UCSD-AML1 (cell line): Measurements from ENCODE around the gene FSD2.
"Not testable (repeated sequence)": the region's sequence is repeated elsewhere in the genome, so short reads cannot be mapped to it uniquely, and the experiment has no call there.

Source experiments
- DNase-seq: peaks from one replicate; lab custom pipeline; 2025; ENCODE audit not compliant: unreplicated experiment; lab: John Stamatoyannopoulos, UW

Gene FSD2

GRCh38 chr15:82830427-82831173 is 24.7 kb upstream of the FSD2 start:
- DNase-seq, result no peak

GRCh38 chr15:82829234-82829633 is 23.4 kb upstream of the FSD2 start:
- DNase-seq, result no peak

DNA sequence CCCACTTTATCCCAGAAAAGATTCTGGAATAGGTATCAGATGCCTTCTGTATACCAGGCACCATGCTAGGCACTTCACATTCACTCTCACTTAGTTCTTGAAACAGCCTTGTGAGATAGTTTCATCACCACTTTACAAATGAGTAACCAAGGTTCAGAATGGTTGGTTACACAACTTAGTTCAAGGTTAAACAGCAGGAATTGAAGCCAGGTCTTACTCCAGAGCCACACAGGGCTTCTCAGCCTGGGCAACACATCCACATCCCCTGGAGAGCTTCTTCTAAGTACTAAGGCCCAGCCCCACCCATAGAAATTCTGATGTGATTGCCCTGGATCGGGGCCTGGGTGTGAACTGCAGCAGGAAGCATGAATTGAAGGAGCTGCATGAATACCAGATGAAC is 22.2 kb upstream of the FSD2 start:
- no peak for DNase-seq

GRCh38 chr15:82823049-82823448 is 17.2 kb upstream of the FSD2 start:
- no peak for DNase-seq

DNA sequence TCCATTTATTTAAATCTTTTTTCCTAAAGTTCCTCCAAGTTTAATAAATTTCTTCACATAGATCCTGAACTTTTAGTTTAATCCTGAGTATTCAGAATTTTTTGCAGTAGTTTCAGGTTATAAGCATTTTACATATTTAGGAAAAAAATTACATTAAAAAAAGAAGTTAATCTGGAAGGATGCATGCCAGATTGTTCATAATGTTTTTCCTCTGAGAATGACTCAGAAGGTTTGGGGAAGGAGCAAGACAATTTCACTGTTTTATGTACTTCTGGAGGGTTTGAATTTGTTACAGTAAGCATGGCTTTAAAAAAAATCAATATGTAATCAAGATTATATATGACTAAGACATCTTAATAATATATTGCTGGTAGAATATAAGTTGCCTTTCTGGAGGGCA is 16.0 kb upstream of the FSD2 start:
- DNase-seq, result not testable (repeated sequence)

GRCh38 chr15:82821396-82821795 is 15.5 kb upstream of the FSD2 start:
- not testable (repeated sequence) for DNase-seq

DNA sequence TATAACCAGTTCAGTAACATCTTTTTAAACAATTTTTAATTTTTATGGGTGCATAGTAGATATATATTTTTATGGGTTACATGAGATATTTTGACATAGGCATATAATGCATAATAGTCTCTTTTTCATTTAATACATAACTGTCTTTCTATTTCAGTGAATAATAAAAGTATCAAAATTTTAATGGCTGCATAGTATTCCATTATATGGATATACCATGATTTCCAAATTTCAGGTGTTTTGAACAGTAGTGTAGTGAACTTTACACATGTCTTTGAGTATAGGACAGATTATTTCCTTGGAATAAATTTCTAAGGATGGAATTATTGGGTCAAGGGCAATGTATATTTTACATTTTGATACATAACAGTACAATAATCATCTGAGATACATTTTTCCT is 14.3 kb upstream of the FSD2 start:
- no peak for DNase-seq

GRCh38 chr15:82812994-82813393 is 7.1 kb upstream of the FSD2 start:
- no peak for DNase-seq

GRCh38 chr15:82810890-82811426 is 5.1 kb upstream of the FSD2 start:
- no peak for DNase-seq

- peak; percentile 69 for DNase-seq
Measured at GRCh38 chr15:82810061-82810889, 4.4 kb upstream of the FSD2 start.

DNA sequence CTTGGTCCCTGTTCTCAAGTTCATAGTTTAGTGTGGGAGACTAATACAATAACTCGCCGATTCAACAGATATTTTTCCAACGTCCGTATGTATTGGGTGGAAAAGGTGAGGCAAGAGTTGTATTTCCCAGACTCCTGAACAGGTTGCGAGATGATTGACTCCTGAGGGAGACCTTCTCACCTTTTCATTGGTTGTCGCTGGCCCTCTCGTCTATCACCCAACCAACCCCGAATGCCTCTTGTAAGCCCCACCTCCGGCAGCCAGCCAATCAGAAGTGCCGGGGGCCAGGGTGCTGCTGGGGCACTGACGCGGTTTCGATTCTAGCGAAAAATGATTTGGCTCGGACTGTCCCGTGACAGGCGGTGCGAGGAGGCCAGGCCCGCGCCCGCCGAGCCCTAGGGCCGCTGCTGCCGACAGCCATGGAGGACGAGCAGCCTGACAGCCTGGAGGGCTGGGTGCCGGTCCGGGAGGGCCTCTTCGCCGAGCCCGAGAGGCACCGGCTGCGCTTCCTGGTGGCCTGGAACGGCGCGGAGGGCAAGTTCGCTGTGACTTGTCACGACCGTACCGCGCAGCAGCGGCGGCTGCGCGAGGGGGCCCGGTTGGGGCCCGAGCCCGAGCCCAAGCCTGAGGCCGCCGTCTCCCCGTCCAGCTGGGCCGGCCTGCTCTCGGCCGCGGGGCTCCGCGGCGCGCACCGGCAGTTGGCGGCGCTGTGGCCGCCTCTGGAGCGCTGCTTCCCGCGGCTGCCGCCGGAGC is 3.6 kb upstream of the FSD2 start, which contains the start of gene WHAMM:
TSS of gene WHAMM (plus strand) at position 321 of the 753 bp plus-strand sequence. CDS start at position 420, 99 bp downstream.
- DNase-seq, result peak; percentile 92

DNA sequence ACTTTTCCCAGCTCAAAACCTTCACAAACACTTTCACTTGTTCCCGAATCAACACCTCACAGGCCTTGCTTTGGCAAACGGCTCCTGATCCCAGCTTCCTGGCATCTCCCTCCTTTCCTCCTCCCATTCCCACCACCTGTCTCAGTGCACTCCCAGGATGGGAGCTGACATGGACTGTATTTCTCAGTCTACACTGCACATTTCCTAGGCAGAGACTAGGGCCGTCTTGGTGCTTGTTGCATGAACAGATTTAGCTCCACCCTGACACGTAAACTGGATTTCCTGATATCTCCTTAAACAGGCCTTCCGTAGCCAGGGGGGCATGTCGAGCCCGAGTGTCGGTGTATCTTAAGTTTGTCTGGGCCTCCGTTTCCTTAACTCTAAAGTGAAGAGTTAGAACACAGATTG is 2.8 kb upstream of the FSD2 start:
- no peak for DNase-seq

DNA sequence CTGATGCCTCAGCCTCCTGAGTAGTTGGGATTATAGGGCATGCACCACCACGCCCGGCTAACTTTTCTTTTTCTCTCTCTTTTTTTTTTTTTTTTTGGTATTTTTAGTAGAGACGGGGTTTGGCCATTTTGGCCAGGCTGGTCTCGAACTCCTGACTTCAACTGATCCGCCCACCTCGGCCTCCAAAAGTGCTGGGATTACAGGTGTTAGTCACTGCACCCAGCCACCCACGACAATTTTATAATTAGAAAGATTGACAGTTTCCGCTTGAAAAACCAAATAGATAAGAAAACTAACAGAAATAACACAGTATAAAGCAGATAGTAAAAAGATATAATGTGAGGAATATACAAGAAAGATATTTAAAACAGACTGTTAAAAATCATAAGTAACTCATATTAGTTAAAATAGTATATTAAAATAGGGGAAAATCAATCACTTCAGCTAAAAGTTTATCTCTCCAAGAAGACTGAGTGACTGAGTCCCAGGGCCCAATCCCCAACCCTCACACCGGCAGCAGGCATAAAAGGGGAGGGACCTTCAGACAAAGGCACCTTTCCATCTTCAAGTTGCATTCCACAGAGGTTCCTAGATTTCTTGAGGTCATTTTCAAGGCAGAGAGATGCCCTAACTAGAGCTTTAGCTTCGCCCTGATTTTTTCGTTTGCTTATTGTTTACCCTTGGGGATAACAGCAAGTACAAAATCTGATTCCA is 2.2 kb upstream of the FSD2 start:
- no peak for DNase-seq

GRCh38 chr15:82804575-82804949 is 1.3 kb downstream of the FSD2 start:
- DNase-seq, result no peak

GRCh38 chr15:82803793-82804574 is 1.9 kb downstream of the FSD2 start:
- DNase-seq, result no peak

DNA sequence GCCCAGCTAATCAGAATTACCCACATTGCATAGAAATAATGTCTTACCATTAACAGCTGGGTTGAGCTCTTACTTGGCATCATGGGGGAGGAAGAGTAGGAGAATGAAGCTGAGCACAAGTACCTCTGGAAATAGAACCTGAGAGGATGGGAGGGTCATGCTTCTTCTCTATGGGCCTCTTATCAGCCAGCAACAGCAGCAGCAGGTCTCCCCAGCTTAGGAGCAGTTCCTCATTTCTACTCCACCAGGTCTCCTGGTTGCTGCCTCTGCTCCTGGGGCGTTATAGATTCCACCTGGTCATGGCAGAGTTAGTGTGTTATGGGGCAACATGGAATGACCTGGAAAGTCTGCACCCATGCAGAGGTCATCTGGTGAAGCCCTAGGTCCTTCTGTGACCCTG is 3.4 kb downstream of the FSD2 start:
- DNase-seq, result peak; percentile 27

DNA sequence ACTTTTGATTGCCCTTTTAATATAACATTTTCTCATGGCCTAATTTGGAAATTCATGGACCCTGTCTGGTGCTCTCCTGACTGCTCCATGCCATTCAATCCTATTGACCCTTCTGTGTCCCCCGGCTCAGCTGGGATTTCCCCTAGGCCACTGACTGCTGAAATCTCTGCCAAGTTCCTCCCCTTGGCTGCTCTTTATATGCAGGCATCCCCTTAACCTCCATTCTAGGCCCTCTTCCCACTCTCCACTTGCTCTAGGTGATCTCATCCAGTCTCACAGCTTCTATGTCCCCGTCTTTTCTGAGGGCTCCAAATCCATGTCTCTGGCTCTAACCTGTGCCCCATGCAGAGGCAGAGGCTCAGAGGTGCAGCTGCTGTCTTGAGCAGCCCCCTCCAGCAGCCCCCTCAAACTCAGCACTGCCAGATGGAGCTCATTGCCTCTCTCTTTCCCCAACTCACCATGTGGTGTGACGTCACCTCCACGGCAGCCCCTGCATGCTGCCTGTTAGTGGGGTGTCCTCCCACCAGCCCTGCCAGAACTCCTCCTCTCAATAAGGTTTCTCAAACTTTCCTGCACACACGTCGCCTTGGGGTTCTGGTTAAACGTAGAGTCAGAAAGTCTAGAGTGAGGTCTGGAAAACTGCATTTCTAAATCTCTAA is 6.6 kb downstream of the FSD2 start:
- DNase-seq, result no peak

DNA sequence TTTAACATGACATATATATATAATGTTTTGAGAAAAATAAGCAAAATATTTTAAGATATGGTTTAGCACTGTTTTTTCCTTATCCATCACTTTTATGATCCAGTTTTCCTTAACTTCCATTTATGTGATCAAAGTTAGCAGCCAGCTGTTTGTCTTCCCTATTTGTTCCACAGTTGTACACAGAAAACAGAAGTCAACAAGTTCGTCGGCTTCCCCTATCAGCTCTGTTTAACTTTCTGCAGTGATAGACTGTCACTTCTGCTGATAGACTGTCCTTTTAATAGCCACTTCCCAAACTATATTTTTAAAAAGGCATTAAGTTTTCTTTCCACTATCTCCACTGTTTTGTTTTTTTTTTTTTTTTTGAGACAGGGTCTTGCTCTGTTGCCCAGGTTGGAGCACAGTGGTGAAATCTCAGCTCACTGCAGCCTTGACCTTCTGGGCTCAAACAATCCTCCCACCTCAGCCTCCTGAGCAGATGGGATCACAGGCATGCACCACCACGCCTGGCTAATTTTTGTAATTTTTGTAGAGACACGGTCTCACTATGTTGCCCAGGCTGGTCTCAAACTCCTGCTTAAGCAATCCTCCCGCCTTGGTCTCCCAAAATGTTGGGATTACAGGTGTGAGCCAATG is 7.2 kb downstream of the FSD2 start:
- no peak for DNase-seq

DNA sequence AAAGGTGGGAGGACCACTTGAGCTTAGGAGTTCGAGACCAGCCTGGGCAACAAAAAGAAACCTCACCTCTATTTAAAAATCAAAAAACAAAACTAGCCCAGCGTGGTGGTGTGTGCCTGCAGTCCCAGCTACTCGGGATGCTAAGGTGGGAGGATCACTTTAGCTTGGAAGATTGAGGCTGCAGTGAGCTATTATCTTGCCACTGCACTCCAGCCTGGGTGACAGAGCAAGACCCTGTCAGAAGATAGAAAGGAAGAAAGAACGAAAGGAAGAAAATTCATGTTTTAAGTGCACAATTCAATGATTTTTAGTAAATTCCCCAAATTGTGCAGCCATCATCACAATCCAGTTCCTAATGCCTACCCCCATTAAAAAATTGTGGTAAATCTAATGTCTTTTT is 7.8 kb downstream of the FSD2 start:
- DNase-seq, result no peak
